HepG2 (cell line): ENCODE results near the gene NUDT1. TPM values are rescaled to one million over a fixed set of nuclear protein-coding genes. Genes with fewer than 3 reads are reported as not detected.

Experiments
- ATAC-seq: fragments of 200-7000 bp; cut with Tn5 transposase; 3 replicates; pipeline ENCODE4 v1.9.1; 2020; ENCODE audit warnings: mild to moderate bottlenecking, moderate library complexity
- BruUV-seq: library from RNA; stranded (reverse); fragments of 400-500 nt; replicated peaks from 2 replicates; lab custom pipeline; 2021; lab: Mats Ljungman, UMichigan
- CTCF ChIA-PET: fragments of 300-600 bp; formaldehyde crosslinking; extraction: SDS; loops from one replicate; lab custom pipeline; 2021; ENCODE audit warnings: low total read pairs, inconsistent platforms, low intra/inter-chr PET ratio; lab: Yijun Ruan, JAX
- POLR2A ChIA-PET: fragments of 350-600 bp; sonication (Branson Sonifier 250); formaldehyde crosslinking; loops from one replicate; lab custom pipeline; 2020; ENCODE audit warnings: antibody characterized with exemption, inconsistent platforms; lab: Yijun Ruan, JAX
- DNase-seq: peaks from one replicate; pipeline ENCODE4 v3.0.0-alpha.2; 2015; ENCODE audit warnings: low spot score
- FAIRE-seq: peaks from 3 replicates; lab custom pipeline; 2011; peaks lifted over from hg19 to GRCh38; lab: Jason Lieb, UNC
- H2AFZ ChIP-seq: one replicate; pipeline ENCODE4 v1.6.1; 2011; ENCODE audit warnings: low read length, inconsistent platforms
- H3K27ac ChIP-seq: fragments of 300-600 bp; 3 replicates; pipeline ENCODE4 v1.8.0; 2011; ENCODE audit warnings: mixed run types, mild to moderate bottlenecking, mixed read lengths, low read length, inconsistent platforms; ENCODE audit not compliant: insufficient read depth; ENCODE audit errors: extremely low read length
- H3K27me3 ChIP-seq, 2 experiments: fragments of 200-600 bp in 1 of 2; 2 replicates in 1 of 2; 3 replicates in 1 of 2; pipeline versions ENCODE4 v1.6.0 to v1.8.0; 2011; ENCODE audit warnings: low read length in 2 of 2, mild to moderate bottlenecking in 2 of 2, moderate library complexity in 2 of 2, inconsistent platforms in 1 of 2; ENCODE audit not compliant: insufficient read depth in 2 of 2, control insufficient read depth in 1 of 2
- H3K36me3 ChIP-seq, 2 experiments: fragments of 200-600 bp in 1 of 2; replicated peaks in 1 of 2; 2 replicates in 1 of 2; 3 replicates in 1 of 2; pipeline versions ENCODE4 v1.5.1 to v1.8.0; 2011; ENCODE audit warnings: low read length in 2 of 2, inconsistent platforms in 1 of 2; ENCODE audit not compliant: insufficient read depth in 2 of 2, control insufficient read depth in 1 of 2
- H3K4me1 ChIP-seq: 2 replicates; pipeline ENCODE4 v1.5.1; 2012; ENCODE audit warnings: low read length, inconsistent platforms; ENCODE audit not compliant: insufficient read depth
- H3K4me2 ChIP-seq: 2 replicates; pipeline ENCODE4 v1.6.0; 2011; ENCODE audit warnings: low read depth, low read length, inconsistent platforms
- H3K4me3 ChIP-seq, 3 experiments: fragments of 200-600 bp in 1 of 3; sonication (generic), shearing (Covaris generic) in 1 of 3; replicated peaks in 1 of 3; 2 replicates each; pipeline ENCODE4 v1.5.1; 2011 to 2016; ENCODE audit warnings: low read length in 3 of 3, inconsistent platforms in 2 of 3, low read depth in 2 of 3, mild to moderate bottlenecking in 2 of 3, control low read depth in 1 of 3, mixed read lengths in 1 of 3; ENCODE audit not compliant: insufficient read depth in 1 of 3
- H3K79me2 ChIP-seq: one replicate; pipeline ENCODE4 v1.6.1; 2011; ENCODE audit warnings: low read length, inconsistent platforms; ENCODE audit not compliant: insufficient read depth
- H3K9ac ChIP-seq: 2 replicates; pipeline ENCODE4 v1.6.0; 2011; ENCODE audit warnings: mild to moderate bottlenecking, low read depth, low read length, inconsistent platforms; ENCODE audit not compliant: insufficient read depth
- H3K9me3 ChIP-seq: 2 replicates; pipeline ENCODE4 v1.5.1; 2012; ENCODE audit warnings: mild to moderate bottlenecking, low read length
- H4K20me1 ChIP-seq: 2 replicates; pipeline ENCODE4 v1.6.0; 2011; ENCODE audit warnings: inconsistent platforms, mild to moderate bottlenecking, low read length, moderate library complexity; ENCODE audit not compliant: insufficient read depth
- ADNP ChIP-seq: sonication (generic); formaldehyde crosslinking; IDR thresholded peaks from 2 replicates; pipeline ENCODE4 v1.4.0; 2020; ENCODE audit warnings: missing genetic modification reagents
- GATA4 ChIP-seq: sonication (generic); IDR thresholded peaks from 2 replicates; pipeline ENCODE4 v1.6.1; 2016; ENCODE audit warnings: antibody characterized with exemption, low read depth, borderline replicate concordance
- HIVEP1 ChIP-seq: sonication (generic); formaldehyde crosslinking; IDR thresholded peaks from 2 replicates; pipeline ENCODE4 v1.4.0; 2020; ENCODE audit warnings: mild to moderate bottlenecking, missing genetic modification reagents
- HOXA7 ChIP-seq: sonication (generic); formaldehyde crosslinking; IDR thresholded peaks from 2 replicates; pipeline ENCODE4 v1.8.1; 2022; ENCODE audit warnings: mild to moderate bottlenecking, missing genetic modification reagents, moderate library complexity
- KLF9 ChIP-seq: IDR thresholded peaks from 2 replicates; pipeline ENCODE4 v1.6.1; 2016; ENCODE audit warnings: low read depth
- POLR2AphosphoS5 ChIP-seq: IDR thresholded peaks from 2 replicates; pipeline ENCODE4 v1.6.1; 2012; ENCODE audit warnings: low read depth, low read length
- SRY ChIP-seq: sonication (generic); formaldehyde crosslinking; IDR thresholded peaks from 2 replicates; pipeline ENCODE4 v1.8.0; 2022; ENCODE audit warnings: mild to moderate bottlenecking, missing genetic modification reagents
- ZNF33B ChIP-seq: sonication (generic); formaldehyde crosslinking; IDR thresholded peaks from 2 replicates; pipeline ENCODE4 v1.5.1; 2020; ENCODE audit warnings: mild to moderate bottlenecking, missing genetic modification reagents
- ZNF343 ChIP-seq: sonication (generic); formaldehyde crosslinking; IDR thresholded peaks from 2 replicates; pipeline ENCODE4 v1.4.0; 2020; ENCODE audit warnings: mild to moderate bottlenecking, missing genetic modification reagents
- ZNF446 ChIP-seq: sonication (generic); formaldehyde crosslinking; IDR thresholded peaks from 2 replicates; pipeline ENCODE4 v1.5.0; 2020; ENCODE audit warnings: mild to moderate bottlenecking, missing genetic modification reagents
- ZNF790 ChIP-seq: sonication (generic); formaldehyde crosslinking; IDR thresholded peaks from 2 replicates; pipeline ENCODE4 v1.8.0; 2022; ENCODE audit warnings: missing genetic modification reagents, mild to moderate bottlenecking, borderline replicate concordance
- WGBS: methylation state at CpG from one replicate; pipeline ENCODE4 v1.1.6; 2017; ENCODE audit warnings: low lambda C conversion rate; 5-methylcytosine and 5-hydroxymethylcytosine counted together
- in situ Hi-C: cut with HindIII; loops from 2 replicates; pipeline ENCODE4 v1.10.0; 2017; ENCODE audit warnings: low pct_unique_long_range_greater_than_20kb; ENCODE audit not compliant: extremely low pct_ligation_motif_present
- intact Hi-C: fragments of 100-400 bp; cut with micrococcal nuclease; formaldehyde crosslinking; loops from one replicate; pipeline ENCODE4 v1.10.0; 2022; ENCODE audit not compliant: unreplicated experiment
- polyA plus RNA-seq, 8 experiments: library from polyadenylated mRNA; depleted of rRNA in 3 of 8; stranded (reverse) in 7 of 8; unstranded in 1 of 8; fragments of >200 nt; fragmentation: Illumina TruSeq in 4 of 8; extraction: Trizol in 4 of 8; gene quantifications; 2 replicates each; pipeline versions ENCODE4 v1.2.1 to v1.2.3, GENCODE V29; 2011 to 2016; ENCODE audit warnings: low read depth in 4 of 8, missing spikeins in 1 of 8, mixed read lengths in 1 of 8; ENCODE audit not compliant: insufficient read depth in 1 of 8
- total RNA-seq, 5 experiments: library from RNA; depleted of rRNA; stranded (reverse); fragments of >200 nt; fragmentation: Illumina TruSeq; extraction: Trizol; gene quantifications; 2 replicates each; pipeline ENCODE4 v1.2.3, GENCODE V29; 2016; ENCODE audit warnings: low read depth in 1 of 5
- TF ChIP-seq, protein P1 (sequence below): sonication (generic); formaldehyde crosslinking; IDR thresholded peaks from 2 replicates; pipeline ENCODE4 v1.4.0; 2020; ENCODE audit warnings: missing genetic modification reagents; ENCODE audit errors: not compliant biosample characterization
- TF ChIP-seq, protein P2 (sequence below): sonication (generic); formaldehyde crosslinking; IDR thresholded peaks from 2 replicates; pipeline ENCODE4 v1.4.0; 2020; ENCODE audit warnings: mild to moderate bottlenecking, low read depth, missing genetic modification reagents
- TF ChIP-seq, protein P3 (sequence below): sonication (generic); formaldehyde crosslinking; IDR thresholded peaks from 2 replicates; pipeline ENCODE4 v1.4.0; 2020; ENCODE audit warnings: missing genetic modification reagents
- TF ChIP-seq, protein P4 (sequence below): sonication (generic); formaldehyde crosslinking; IDR thresholded peaks from 2 replicates; pipeline ENCODE4 v1.8.0; 2022; ENCODE audit warnings: mild to moderate bottlenecking, missing genetic modification reagents

The NUDT1 gene
- total and polyA plus RNA-seq, 2 of the 13 experiments (the other 11 are each of a cell fraction or from before 2014, with no cell fraction given): 9.1 to 26.8 TPM

DNA sequence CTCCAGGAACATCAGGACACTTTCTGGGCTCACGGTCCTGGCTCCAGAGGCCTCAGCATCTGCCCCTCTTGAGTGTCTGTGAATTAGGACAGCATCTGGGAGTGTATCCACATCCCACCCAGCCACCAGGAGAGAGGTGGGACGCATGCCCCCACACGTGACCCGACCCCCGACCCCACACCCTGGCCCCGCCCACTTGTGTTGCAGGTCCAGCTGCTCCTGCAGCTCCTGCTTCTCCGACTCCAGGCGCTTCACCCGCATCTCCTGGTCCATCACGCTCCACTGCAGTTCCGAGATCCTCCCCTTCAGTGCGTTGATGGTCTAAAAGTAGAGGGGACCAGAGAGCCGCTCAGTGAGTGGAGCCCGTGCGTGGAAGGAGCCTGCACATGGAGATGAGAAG lies 22.9 kb upstream of the NUDT1 start:
- ChIA-PET CTCF (no interaction called here), POLR2A (no interaction called here)
- peaks cover 37 to 78% of the 10 kb centered on the region in 2 experiments; a peak in 4 of 5 replicates for H3K36me3 ChIP-seq
- no peak overlapping the region for H2AFZ ChIP-seq
- WGBS: over 99% methylated on average over 12 of the region's 15 CpGs
- H3K79me2 ChIP-seq: peaks cover 9% of the 10 kb centered on the region
- intact Hi-C loops: no loop called here
- H3K27ac ChIP-seq: no peak overlapping the region
- in situ Hi-C loops: loop anchor here (10.0 to 25.0 kb wide), 2 partner anchors 424 to 632 kb away; no protein-coding TSS in a partner anchor
- DNase-seq: no peak
- no peak for FAIRE-seq
- H4K20me1 ChIP-seq: peaks cover 2% of the 10 kb centered on the region; the same call in 1 of the 2 replicates
- no peaks in the 10 kb centered on the region for H3K9me3 ChIP-seq
- BruUV-seq: no TSS peak
- no peak overlapping the region for H3K4me3 ChIP-seq
- H3K9ac ChIP-seq: no peak overlapping the region
- H3K4me1 ChIP-seq: no peaks in the 10 kb centered on the region
- H3K27me3 ChIP-seq: no peaks in the 10 kb centered on the region
- TF ChIP-seq, protein P1, sequence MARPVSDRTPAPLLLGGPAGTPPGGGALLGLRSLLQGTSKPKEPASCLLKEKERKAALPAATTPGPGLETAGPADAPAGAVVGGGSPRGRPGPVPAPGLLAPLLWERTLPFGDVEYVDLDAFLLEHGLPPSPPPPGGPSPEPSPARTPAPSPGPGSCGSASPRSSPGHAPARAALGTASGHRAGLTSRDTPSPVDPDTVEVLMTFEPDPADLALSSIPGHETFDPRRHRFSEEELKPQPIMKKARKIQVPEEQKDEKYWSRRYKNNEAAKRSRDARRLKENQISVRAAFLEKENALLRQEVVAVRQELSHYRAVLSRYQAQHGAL (CRISPR knock-in tag): no peak
- TF ChIP-seq ADNP (CRISPR knock-in tag) (no peak), SRY (no peak), HOXA7 (CRISPR knock-in tag) (no peak)
- TF ChIP-seq, protein P2, sequence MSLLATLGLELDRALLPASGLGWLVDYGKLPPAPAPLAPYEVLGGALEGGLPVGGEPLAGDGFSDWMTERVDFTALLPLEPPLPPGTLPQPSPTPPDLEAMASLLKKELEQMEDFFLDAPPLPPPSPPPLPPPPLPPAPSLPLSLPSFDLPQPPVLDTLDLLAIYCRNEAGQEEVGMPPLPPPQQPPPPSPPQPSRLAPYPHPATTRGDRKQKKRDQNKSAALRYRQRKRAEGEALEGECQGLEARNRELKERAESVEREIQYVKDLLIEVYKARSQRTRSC: no peak
- no peak overlapping the region for H3K4me2 ChIP-seq
- no peak for ATAC-seq

DNA sequence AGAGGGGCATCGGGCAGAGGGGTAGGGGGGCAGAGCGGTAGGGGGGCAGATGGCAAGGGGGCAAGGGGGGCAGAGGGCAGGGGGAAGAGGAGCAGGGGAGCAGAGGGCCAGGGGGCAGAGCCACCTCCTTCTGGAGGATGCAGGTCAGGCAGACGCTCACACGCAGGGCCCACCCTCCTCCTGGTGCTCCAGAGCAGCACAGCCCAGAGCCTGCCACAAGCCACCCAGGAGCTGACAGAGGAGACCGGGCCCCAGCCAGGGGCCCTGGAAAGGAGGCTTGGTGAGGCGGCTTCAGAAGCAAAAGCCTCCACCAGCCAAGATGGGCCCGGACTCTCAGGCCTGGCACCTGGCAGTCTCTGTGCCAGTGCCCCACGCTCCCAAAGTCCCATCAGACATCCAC lies 22.4 kb upstream of the NUDT1 start:
- WGBS: 98% methylated on average over 7 of the region's 8 CpGs
- ATAC-seq (no peak), FAIRE-seq (no peak), DNase-seq (no peak)
- H3K36me3 ChIP-seq: peaks cover 38 to 78% of the 10 kb centered on the region in 2 experiments; a peak in 4 of 5 replicates
- peaks cover 2% of the 10 kb centered on the region; the same call in 1 of the 2 replicates for H4K20me1 ChIP-seq
- no peaks in the 10 kb centered on the region for H3K4me1 ChIP-seq
- H3K27me3 ChIP-seq: no peaks in the 10 kb centered on the region
- no peaks in the 10 kb centered on the region for H3K9me3 ChIP-seq
- no TSS peak for BruUV-seq
- in situ Hi-C loops: loop anchor here (10.0 to 25.0 kb wide), 2 partner anchors 425 to 632 kb away; no protein-coding TSS in a partner anchor
- H3K79me2 ChIP-seq: peaks cover 10% of the 10 kb centered on the region
- intact Hi-C loops: no loop called here
- no peak overlapping the region for H3K4me2 ChIP-seq
- H3K27ac ChIP-seq: no peak overlapping the region
- no peak overlapping the region for H2AFZ ChIP-seq
- ChIA-PET CTCF (no interaction called here), POLR2A (no interaction called here)
- no peak overlapping the region for H3K4me3 ChIP-seq
- H3K9ac ChIP-seq: no peak overlapping the region
- TF ChIP-seq, protein P3, sequence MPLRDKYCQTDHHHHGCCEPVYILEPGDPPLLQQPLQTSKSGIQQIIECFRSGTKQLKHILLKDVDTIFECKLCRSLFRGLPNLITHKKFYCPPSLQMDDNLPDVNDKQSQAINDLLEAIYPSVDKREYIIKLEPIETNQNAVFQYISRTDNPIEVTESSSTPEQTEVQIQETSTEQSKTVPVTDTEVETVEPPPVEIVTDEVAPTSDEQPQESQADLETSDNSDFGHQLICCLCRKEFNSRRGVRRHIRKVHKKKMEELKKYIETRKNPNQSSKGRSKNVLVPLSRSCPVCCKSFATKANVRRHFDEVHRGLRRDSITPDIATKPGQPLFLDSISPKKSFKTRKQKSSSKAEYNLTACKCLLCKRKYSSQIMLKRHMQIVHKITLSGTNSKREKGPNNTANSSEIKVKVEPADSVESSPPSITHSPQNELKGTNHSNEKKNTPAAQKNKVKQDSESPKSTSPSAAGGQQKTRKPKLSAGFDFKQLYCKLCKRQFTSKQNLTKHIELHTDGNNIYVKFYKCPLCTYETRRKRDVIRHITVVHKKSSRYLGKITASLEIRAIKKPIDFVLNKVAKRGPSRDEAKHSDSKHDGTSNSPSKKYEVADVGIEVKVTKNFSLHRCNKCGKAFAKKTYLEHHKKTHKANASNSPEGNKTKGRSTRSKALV (CRISPR knock-in tag): no peak
- no peak for TF ChIP-seq GATA4
- TF ChIP-seq ZNF33B (CRISPR knock-in tag): no peak
- TF ChIP-seq ZNF343 (CRISPR knock-in tag): no peak
- no peak for TF ChIP-seq ZNF446 (CRISPR knock-in tag)
- TF ChIP-seq KLF9: no peak
- no peak for TF ChIP-seq POLR2AphosphoS5
- TF ChIP-seq HIVEP1 (CRISPR knock-in tag): no peak
- TF ChIP-seq, protein P4, sequence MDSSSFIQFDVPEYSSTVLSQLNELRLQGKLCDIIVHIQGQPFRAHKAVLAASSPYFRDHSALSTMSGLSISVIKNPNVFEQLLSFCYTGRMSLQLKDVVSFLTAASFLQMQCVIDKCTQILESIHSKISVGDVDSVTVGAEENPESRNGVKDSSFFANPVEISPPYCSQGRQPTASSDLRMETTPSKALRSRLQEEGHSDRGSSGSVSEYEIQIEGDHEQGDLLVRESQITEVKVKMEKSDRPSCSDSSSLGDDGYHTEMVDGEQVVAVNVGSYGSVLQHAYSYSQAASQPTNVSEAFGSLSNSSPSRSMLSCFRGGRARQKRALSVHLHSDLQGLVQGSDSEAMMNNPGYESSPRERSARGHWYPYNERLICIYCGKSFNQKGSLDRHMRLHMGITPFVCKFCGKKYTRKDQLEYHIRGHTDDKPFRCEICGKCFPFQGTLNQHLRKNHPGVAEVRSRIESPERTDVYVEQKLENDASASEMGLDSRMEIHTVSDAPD: no peak
- no peak for TF ChIP-seq ZNF790 (CRISPR knock-in tag)
